NT2/D1 (cell line): ENCODE results near the gene FTO.

Experiments
- DNase-seq: peaks from one replicate; pipeline ENCODE4 v3.0.0-alpha.2; 2011; ENCODE audit warnings: low read depth, low spot score
- H3K27me3 ChIP-seq: 2 replicates; pipeline ENCODE4 v1.6.0; 2011; ENCODE audit warnings: mild to moderate bottlenecking; ENCODE audit not compliant: insufficient read length, insufficient read depth
- H3K36me3 ChIP-seq: 2 replicates; pipeline ENCODE4 v1.6.1; 2011; ENCODE audit warnings: mild to moderate bottlenecking, low read length, mixed read lengths; ENCODE audit not compliant: insufficient read depth, insufficient read length
- H3K4me1 ChIP-seq: 2 replicates; pipeline ENCODE4 v1.5.1; 2011; ENCODE audit not compliant: insufficient read depth, insufficient read length
- H3K4me3 ChIP-seq: 2 replicates; pipeline ENCODE4 v1.5.1; 2011; ENCODE audit warnings: low read depth; ENCODE audit not compliant: insufficient read length
- H3K9ac ChIP-seq: 2 replicates; pipeline ENCODE4 v1.6.0; 2011; ENCODE audit warnings: low read depth; ENCODE audit not compliant: insufficient read length
- H3K9me3 ChIP-seq: 2 replicates; pipeline ENCODE4 v1.5.1; 2011; ENCODE audit warnings: mild to moderate bottlenecking, low read length; ENCODE audit not compliant: insufficient read depth
- SUZ12 ChIP-seq: IDR thresholded peaks from 2 replicates; pipeline ENCODE4 v1.6.1; 2011; ENCODE audit not compliant: insufficient read length, insufficient read depth; ENCODE audit errors: extremely low read depth
- YY1 ChIP-seq: IDR thresholded peaks from 2 replicates; pipeline ENCODE4 v1.6.1; 2011; ENCODE audit not compliant: insufficient read length, insufficient read depth
- ZNF274 ChIP-seq: IDR thresholded peaks from 2 replicates; pipeline ENCODE4 v1.6.1; 2011; ENCODE audit warnings: mild to moderate bottlenecking, low read depth, low read length

The FTO gene

GRCh38 chr16:53955221-53955875 is 251.4 kb downstream of the FTO start:
- TF ChIP-seq SUZ12, result no peak
- no peak for TF ChIP-seq ZNF274
- TF ChIP-seq YY1, result no peak

DNA sequence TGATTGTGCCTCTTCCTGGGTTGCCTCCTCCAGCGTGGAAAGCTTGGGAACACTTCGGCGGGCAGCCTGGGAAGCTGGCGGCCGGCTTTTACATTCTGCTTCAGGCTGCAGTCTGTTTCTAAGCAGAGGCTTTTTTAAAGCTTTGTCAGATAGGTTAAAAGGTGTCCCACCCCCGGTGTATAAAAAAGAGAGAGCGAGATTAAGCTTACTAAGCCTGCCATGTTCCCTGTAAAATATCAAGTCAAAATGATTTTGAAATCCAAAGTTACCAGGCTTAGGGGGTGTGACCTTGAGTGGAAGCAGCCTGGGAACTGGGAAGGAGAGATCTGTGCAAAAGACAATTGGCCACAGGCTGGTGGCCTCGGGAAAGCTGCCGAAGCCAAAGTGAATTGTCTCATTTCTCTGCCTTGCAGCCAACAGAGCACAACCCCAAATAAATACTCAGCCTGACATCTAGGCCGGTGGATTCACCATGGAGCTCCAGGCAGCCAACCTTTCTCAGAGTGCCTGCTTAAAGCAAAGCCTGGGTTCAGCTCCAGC is 254.5 kb downstream of the FTO start:
- H3K4me3 ChIP-seq, result no peak overlapping the region
- no peak overlapping the region for H3K9ac ChIP-seq
- TF ChIP-seq YY1 (no peak), ZNF274 (no peak), SUZ12 (no peak)
- no peaks in the 10 kb centered on the region for H3K9me3 ChIP-seq
- H3K27me3 ChIP-seq, result no peaks in the 10 kb centered on the region
- no peaks in the 10 kb centered on the region for H3K36me3 ChIP-seq
- no peaks in the 10 kb centered on the region for H3K4me1 ChIP-seq
- no peak for DNase-seq

More at GRCh38 chr16:53955221-53955875, 251.4 kb downstream of the FTO start:
- Histone ChIP-seq H3K9ac (no peak overlapping the region), H3K9me3 (no peaks in the 10 kb centered on the region), H3K27me3 (no peaks in the 10 kb centered on the region), H3K4me3 (no peak overlapping the region), H3K4me1 (no peaks in the 10 kb centered on the region), H3K36me3 (no peaks in the 10 kb centered on the region)
- no peak for DNase-seq

GRCh38 chr16:53960050-53960812 is 256.3 kb downstream of the FTO start:
- Histone ChIP-seq H3K27me3 (no peaks in the 10 kb centered on the region), H3K4me1 (no peaks in the 10 kb centered on the region), H3K36me3 (no peaks in the 10 kb centered on the region), H3K9ac (no peak overlapping the region), H3K9me3 (no peaks in the 10 kb centered on the region), H3K4me3 (no peak overlapping the region)
- TF ChIP-seq YY1, result no peak
- no peak for TF ChIP-seq SUZ12
- TF ChIP-seq ZNF274, result no peak
- DNase-seq, result no peak

DNA sequence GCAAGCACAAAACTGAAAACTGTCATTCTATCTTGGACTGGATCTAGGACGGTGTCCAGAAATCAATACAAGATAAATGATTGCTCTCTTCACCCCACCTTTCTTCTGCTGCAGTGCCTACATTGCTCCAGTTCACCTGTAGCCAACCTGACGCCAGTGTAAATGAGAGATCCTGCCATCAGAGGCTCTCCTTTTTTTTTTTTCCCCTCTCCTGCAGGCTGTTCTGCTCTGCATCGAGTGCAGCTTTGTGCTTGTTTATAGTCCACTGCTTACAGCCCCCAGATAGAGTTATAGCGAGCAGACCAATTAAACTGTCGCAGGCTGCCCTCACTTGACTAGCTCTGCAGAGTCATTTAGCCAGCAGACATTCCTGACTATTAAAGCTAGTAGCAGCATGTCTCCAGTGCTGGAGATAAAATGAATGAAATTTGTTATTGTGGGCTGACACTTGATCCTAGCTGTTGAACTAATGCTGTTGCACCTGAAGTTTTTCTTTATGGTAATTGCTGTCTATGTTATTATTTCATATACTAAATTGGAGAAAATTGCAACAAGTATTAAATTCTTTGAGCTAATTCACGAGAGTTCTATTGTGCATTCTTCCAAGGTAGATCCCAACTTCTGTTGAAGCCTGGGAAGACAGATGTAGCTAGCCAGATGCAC is 257.1 kb downstream of the FTO start:
- no peaks in the 10 kb centered on the region for H3K4me1 ChIP-seq
- H3K36me3 ChIP-seq, result no peaks in the 10 kb centered on the region
- H3K4me3 ChIP-seq, result no peak overlapping the region
- no peaks in the 10 kb centered on the region for H3K27me3 ChIP-seq
- H3K9ac ChIP-seq, result no peak overlapping the region
- no peak for TF ChIP-seq SUZ12
- TF ChIP-seq ZNF274, result no peak
- no peak for TF ChIP-seq YY1
- no peaks in the 10 kb centered on the region for H3K9me3 ChIP-seq
- no peak for DNase-seq

GRCh38 chr16:53962041-53962440 is 258.1 kb downstream of the FTO start:
- Histone ChIP-seq H3K36me3 (no peaks in the 10 kb centered on the region), H3K9ac (no peak overlapping the region), H3K27me3 (no peaks in the 10 kb centered on the region), H3K4me1 (no peaks in the 10 kb centered on the region), H3K9me3 (no peaks in the 10 kb centered on the region), H3K4me3 (no peak overlapping the region)
- TF ChIP-seq YY1, result no peak
- TF ChIP-seq ZNF274, result no peak
- no peak for TF ChIP-seq SUZ12
- DNase-seq, result no peak

DNA sequence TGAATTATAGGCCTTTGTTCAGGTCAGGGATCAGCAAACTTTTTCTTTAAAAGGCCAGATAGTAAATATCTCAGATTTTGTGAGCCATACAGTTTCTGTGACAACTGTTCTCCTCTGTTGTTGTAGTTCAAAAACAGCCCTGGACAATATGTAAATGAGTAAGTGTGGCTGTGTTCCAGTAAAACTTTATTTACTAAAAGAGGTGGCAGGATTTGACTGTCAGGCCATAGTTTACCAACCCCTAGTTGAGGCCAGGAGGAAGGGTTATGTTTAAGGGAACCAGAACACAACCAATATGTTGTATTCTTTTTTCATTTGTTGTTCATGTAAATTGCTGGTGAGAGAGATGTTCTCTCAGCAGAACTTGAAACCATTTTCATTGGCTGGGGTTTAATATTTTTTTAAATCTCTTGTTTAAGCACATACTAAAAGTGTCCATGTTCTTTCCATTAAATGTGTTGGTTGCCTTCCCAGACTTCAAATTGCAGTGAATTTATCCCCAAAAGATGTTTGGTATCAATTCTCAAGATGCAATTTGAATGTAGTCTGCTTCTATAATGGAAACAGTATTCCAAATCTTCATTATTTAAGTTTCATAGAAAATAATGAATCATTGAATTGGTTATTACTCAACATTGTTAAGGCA is 260.3 kb downstream of the FTO start:
- H3K9ac ChIP-seq, result no peak overlapping the region
- H3K4me3 ChIP-seq, result no peak overlapping the region
- H3K9me3 ChIP-seq, result no peaks in the 10 kb centered on the region
- TF ChIP-seq ZNF274, result no peak
- TF ChIP-seq SUZ12, result no peak
- no peak for TF ChIP-seq YY1
- DNase-seq, result no peak
- no peaks in the 10 kb centered on the region for H3K36me3 ChIP-seq
- no peaks in the 10 kb centered on the region for H3K27me3 ChIP-seq
- no peaks in the 10 kb centered on the region for H3K4me1 ChIP-seq
